K562 (cell line): ENCODE results near the gene TNFRSF19. TPM values are rescaled to one million over a fixed set of nuclear protein-coding genes. Genes with fewer than 3 reads are reported as not detected.

Source experiments
- ATAC-seq: fragments of 200-7000 bp; cut with Tn5 transposase; 3 replicates; pipeline ENCODE4 v1.9.1; 2020; ENCODE audit warnings: moderate library complexity
- BruUV-seq: library from RNA; stranded (reverse); fragments of 400-500 nt; replicated peaks from 2 replicates; lab custom pipeline; 2021; lab: Mats Ljungman, UMichigan
- CTCF ChIA-PET: fragments of 300-600 bp; formaldehyde crosslinking; extraction: SDS; loops from one replicate; lab custom pipeline; 2021; ENCODE audit warnings: low intra/inter-chr PET ratio; lab: Yijun Ruan, JAX
- POLR2A ChIA-PET: fragments of 300-600, 350-650 bp; sonication (Branson Sonifier 250); formaldehyde crosslinking; extraction: SDS; loops from one replicate; lab custom pipeline; 2021; ENCODE audit warnings: antibody characterized with exemption, inconsistent platforms; lab: Yijun Ruan, JAX
- DNase-seq, 4 experiments: peaks; one replicate each; pipeline versions ENCODE4 v3.0.0 to v3.0.0-alpha.2; 2011 to 2018; ENCODE audit warnings: low spot score in 3 of 4, mixed read lengths in 3 of 4; ENCODE audit errors: extremely low read depth in 1 of 4
- FAIRE-seq: peaks from 2 replicates; lab custom pipeline; 2011; peaks lifted over from hg19 to GRCh38; lab: Jason Lieb, UNC
- H2AFZ ChIP-seq: 2 replicates; pipeline ENCODE4 v1.6.0; 2011; ENCODE audit warnings: low read depth, low read length, control low read depth, inconsistent platforms
- H3K27ac ChIP-seq: fragments of 200-600 bp; 3 replicates; pipeline ENCODE4 v1.8.0; 2011; ENCODE audit warnings: low read depth, mild to moderate bottlenecking, control low read depth, inconsistent platforms, low read length, moderate library complexity, mixed read lengths; ENCODE audit errors: extremely low read depth
- H3K27me3 ChIP-seq, 2 experiments: fragments of 300-600 bp in 1 of 2; 2 replicates in 1 of 2; 3 replicates in 1 of 2; pipeline versions ENCODE4 v1.6.0 to v1.8.0; 2011; ENCODE audit warnings: inconsistent platforms in 2 of 2, low read length in 2 of 2, mild to moderate bottlenecking in 1 of 2, mixed read lengths in 1 of 2, moderate library complexity in 1 of 2; ENCODE audit not compliant: control insufficient read depth in 2 of 2, insufficient read depth in 2 of 2
- H3K36me3 ChIP-seq: fragments of 300-600 bp; 3 replicates; pipeline ENCODE4 v1.8.0; 2011; ENCODE audit warnings: mild to moderate bottlenecking, low read length, inconsistent platforms; ENCODE audit not compliant: control insufficient read depth, insufficient read depth
- H3K4me1 ChIP-seq, 2 experiments: fragments of 200-600 bp in 1 of 2; replicated peaks in 1 of 2; 2 replicates in 1 of 2; 3 replicates in 1 of 2; pipeline versions ENCODE4 v1.5.1 to v1.8.0; 2011; ENCODE audit warnings: inconsistent platforms in 2 of 2, low read length in 2 of 2, mild to moderate bottlenecking in 1 of 2, mixed read lengths in 1 of 2, moderate library complexity in 1 of 2; ENCODE audit not compliant: control insufficient read depth in 2 of 2, insufficient read depth in 2 of 2
- H3K4me2 ChIP-seq: 2 replicates; pipeline ENCODE4 v1.6.1; 2011; ENCODE audit warnings: low read length, control low read depth, inconsistent platforms, mixed read lengths; ENCODE audit not compliant: insufficient read depth
- H3K4me3 ChIP-seq: fragments of 200-600 bp; sonication (generic), shearing (Covaris generic); 2 replicates; pipeline ENCODE4 v1.5.1; 2016; ENCODE audit warnings: control low read depth, inconsistent platforms
- H3K79me2 ChIP-seq: fragments of 200-600 bp; 3 replicates; pipeline ENCODE4 v1.8.0; 2011; ENCODE audit warnings: low read length, inconsistent platforms; ENCODE audit not compliant: control insufficient read depth, insufficient read depth
- H3K9ac ChIP-seq, 2 experiments: 2 replicates each; pipeline versions ENCODE4 v1.6.0 to v1.6.1; 2011; ENCODE audit warnings: low read depth in 2 of 2, low read length in 2 of 2, control low read depth in 1 of 2, inconsistent platforms in 1 of 2, mild to moderate bottlenecking in 1 of 2, mixed read lengths in 1 of 2; ENCODE audit not compliant: insufficient read depth in 1 of 2
- H3K9me1 ChIP-seq: one replicate; pipeline ENCODE4 v1.6.0; 2011; ENCODE audit warnings: inconsistent platforms, mild to moderate bottlenecking, low read length, moderate library complexity; ENCODE audit not compliant: control insufficient read depth, insufficient read depth
- H3K9me3 ChIP-seq: replicated peaks from 2 replicates; pipeline ENCODE4 v1.5.1; 2011; ENCODE audit warnings: low read depth, low read length, inconsistent platforms; ENCODE audit not compliant: control insufficient read depth, insufficient read depth
- H4K20me1 ChIP-seq: replicated peaks from 2 replicates; pipeline ENCODE4 v1.6.1; 2011; ENCODE audit warnings: low read length, inconsistent platforms, mixed read lengths; ENCODE audit not compliant: control insufficient read depth, insufficient read depth
- IFI16 ChIP-seq: fragments of 250-450 bp; sonication (Bioruptor Pico); IDR thresholded peaks from 2 replicates; pipeline ENCODE4 v2.1.2; 2022; ENCODE audit warnings: mild to moderate bottlenecking, inconsistent platforms
- PCBP1 ChIP-seq: fragments of 200-400 bp; formaldehyde crosslinking; IDR thresholded peaks from 2 replicates; pipeline ENCODE4 v1.6.1; 2018; ENCODE audit warnings: mild to moderate bottlenecking, low read depth, low read length; ENCODE audit not compliant: poor library complexity, severe bottlenecking
- USF2 ChIP-seq: sonication (generic); formaldehyde crosslinking; IDR thresholded peaks from 2 replicates; pipeline ENCODE4 v1.5.0; 2020; ENCODE audit warnings: missing genetic modification reagents
- WGBS: fragments of 100-300 bp; shearing (Covaris generic); methylation state at CpG from one replicate; pipeline ENCODE4 v1.1.6; 2016; ENCODE audit warnings: low coverage, mixed read lengths; ENCODE audit not compliant: insufficient coverage; ENCODE audit errors: missing lambda C conversion rate; 5-methylcytosine and 5-hydroxymethylcytosine counted together
- in situ Hi-C: fragments of 300-500 bp; cut with MboI; formaldehyde crosslinking; loops from 4 replicates; pipeline ENCODE4 v1.15.0; 2018; ENCODE audit warnings: inconsistent platforms, mixed read lengths
- intact Hi-C: fragments of 100-400 bp; cut with micrococcal nuclease; formaldehyde crosslinking; loops from 2 replicates; pipeline ENCODE4 v1.14.2; 2022
- polyA plus RNA-seq, 8 experiments: library from polyadenylated mRNA; depleted of rRNA in 4 of 8; stranded (reverse) in 5 of 8; unstranded in 3 of 8; fragments of >200 nt; fragmentation: Nextera tagmentation in 2 of 8; fragmentation: Illumina TruSeq in 1 of 8; extraction: Ambion mirVana in 2 of 8; extraction: Trizol in 1 of 8; gene quantifications; 2 replicates each; pipeline versions ENCODE4 v1.2.1 to v1.2.3, GENCODE V29; 2011 to 2014; ENCODE audit warnings: inconsistent platforms in 1 of 8, missing spikeins in 1 of 8
- total RNA-seq, 7 experiments: library from RNA; depleted of rRNA in 6 of 7; stranded (reverse); fragments of >200 nt in 6 of 7; fragmentation: Illumina TruSeq in 2 of 7; extraction: Trizol in 2 of 7; gene quantifications; 2 replicates each; pipeline versions ENCODE4 v1.2.1 to v1.2.3, GENCODE V29; 2011 to 2021; ENCODE audit warnings: low replicate concordance in 1 of 7

Gene TNFRSF19
- total and polyA plus RNA-seq, 9 of the 15 experiments (the other 6 are each of a cell fraction or from before 2014, with no cell fraction given) = 0.01 to 0.07 TPM; not detected in 7

DNA sequence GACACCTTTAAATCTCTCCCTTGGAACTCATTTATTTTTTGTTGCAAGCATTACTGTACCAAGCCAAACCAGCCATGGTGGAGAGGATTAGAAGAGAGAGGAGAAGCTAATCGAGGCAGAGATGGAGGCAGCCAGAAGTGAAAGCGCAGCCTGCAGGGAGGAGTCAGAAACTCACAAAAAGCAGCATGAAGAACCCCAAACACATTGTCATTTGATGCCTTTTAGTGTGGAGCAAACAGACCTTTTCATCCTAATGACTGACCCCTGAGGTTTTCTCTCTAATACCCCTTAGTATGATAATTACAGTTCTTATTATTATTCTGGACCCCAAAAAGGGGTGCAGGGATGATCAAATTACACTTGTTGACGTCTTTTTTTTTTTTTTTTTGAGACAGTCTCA, 62.5 kb downstream of the TNFRSF19 start:
- DNase-seq (no peak), FAIRE-seq (no peak), ATAC-seq (no peak)
- intact Hi-C loops (no loop called here), in situ Hi-C loops (no loop called here)
- Histone ChIP-seq H3K9me3 (no peaks in the 10 kb centered on the region), H4K20me1 (no peaks in the 10 kb centered on the region; the same call in 1 of the 2 replicates), H3K9ac (no peak overlapping the region), H3K79me2 (no peaks in the 10 kb centered on the region), H3K4me3 (no peak overlapping the region), H3K36me3 (no peaks in the 10 kb centered on the region), H3K27ac (no peak overlapping the region), H3K4me2 (no peak overlapping the region), H3K4me1 (no peaks in the 10 kb centered on the region), H2AFZ (no peak overlapping the region), H3K9me1 (no peaks in the 10 kb centered on the region), H3K27me3 (no peaks in the 10 kb centered on the region)
- no TSS peak for BruUV-seq
- no peak for TF ChIP-seq IFI16 (CRISPR knock-in tag)
- ChIA-PET POLR2A (no interaction called here), CTCF (no interaction called here)
- WGBS = 0% methylated on average over 1 of the region's 3 CpGs

GRCh38 chr13:23634897-23635296, 64.7 kb downstream of the TNFRSF19 start:
- intact Hi-C loops = no loop called here
- Histone ChIP-seq H3K4me2 (no peak overlapping the region), H2AFZ (no peak overlapping the region), H3K9me3 (no peaks in the 10 kb centered on the region), H3K27me3 (no peaks in the 10 kb centered on the region; a peak in 1 of 5 replicates), H4K20me1 (no peaks in the 10 kb centered on the region; the same call in 1 of the 2 replicates), H3K4me1 (no peaks in the 10 kb centered on the region), H3K4me3 (no peak overlapping the region), H3K9me1 (no peaks in the 10 kb centered on the region), H3K79me2 (no peaks in the 10 kb centered on the region), H3K9ac (no peak overlapping the region), H3K27ac (no peak overlapping the region), H3K36me3 (no peaks in the 10 kb centered on the region)
- TF ChIP-seq PCBP1 = no peak
- TF ChIP-seq USF2 (CRISPR knock-in tag) = peak; percentile 69
- BruUV-seq = no TSS peak
- ATAC-seq (no peak), DNase-seq (no peak), FAIRE-seq (no peak)
- in situ Hi-C loops = no loop called here
- CTCF ChIA-PET = no interaction called here
- POLR2A ChIA-PET = no interaction called here
- WGBS = 4% methylated on average over 4 of the region's 5 CpGs
